CD4-positive, alpha-beta memory T cell (primary cell): Measurements from ENCODE around the gene OOSP1. TPM values are rescaled to one million over a fixed set of nuclear protein-coding genes. Genes with fewer than 3 reads are reported as not detected.
"Not testable (repeated sequence)": the region's sequence is repeated elsewhere in the genome, so short reads cannot be mapped to it uniquely, and the experiment has no call there.

ENCODE experiments used
- CTCF ChIA-PET: fragments of 350-600 bp; sonication (Branson Sonifier 250); formaldehyde crosslinking; loops from one replicate; lab custom pipeline; 2021; ENCODE audit warnings: inconsistent platforms; ENCODE audit not compliant: partially characterized antibody; lab: Charles Lee
- POLR2A ChIA-PET: fragments of 350-600 bp; sonication (Branson Sonifier 250); formaldehyde crosslinking; loops from one replicate; lab custom pipeline; 2021; ENCODE audit not compliant: partially characterized antibody; lab: Charles Lee
- DNase-seq, 5 donors: peaks; one replicate each; pipeline versions ENCODE4 v3.0.0 to v3.0.0-alpha.2; 2020 to 2022; ENCODE audit warnings: mixed read lengths in 1 of 5
- H3K27ac ChIP-seq: one replicate; pipeline ENCODE4 v1.7.0; 2013; ENCODE audit warnings: low read depth, low read length
- H3K27me3 ChIP-seq: 2 replicates; pipeline ENCODE4 v1.7.0; 2013; ENCODE audit warnings: mild to moderate bottlenecking, low read length, moderate library complexity; ENCODE audit not compliant: insufficient read depth
- H3K36me3 ChIP-seq: 2 replicates; pipeline ENCODE4 v1.7.0; 2013; ENCODE audit warnings: mild to moderate bottlenecking, low read length, moderate library complexity; ENCODE audit not compliant: insufficient read depth
- H3K4me1 ChIP-seq: 2 replicates; pipeline ENCODE4 v1.7.0; 2013; ENCODE audit warnings: mild to moderate bottlenecking, low read length, moderate library complexity; ENCODE audit not compliant: insufficient read depth
- H3K4me3 ChIP-seq, 2 donors: one replicate each; pipeline ENCODE4 v1.7.0; 2013; ENCODE audit warnings: low read length in 2 of 2, mild to moderate bottlenecking in 1 of 2
- H3K9me3 ChIP-seq, 2 donors: one replicate each; pipeline ENCODE4 v1.7.0; 2013; ENCODE audit warnings: low read length in 2 of 2, control low read depth in 1 of 2; ENCODE audit not compliant: control insufficient read depth in 1 of 2
- H3K27ac Mint-ChIP-seq, 7 donors: one replicate each; pipeline ENCODE4 v1.8.0; 2020 to 2021; ENCODE audit warnings: mixed read lengths in 7 of 7, mild to moderate bottlenecking in 6 of 7, inconsistent platforms in 3 of 7, moderate library complexity in 3 of 7
- H3K27me3 Mint-ChIP-seq, 2 donors: one replicate each; pipeline ENCODE4 v1.8.0; 2020 to 2021; ENCODE audit warnings: mixed read lengths in 2 of 2
- H3K36me3 Mint-ChIP-seq, 2 donors: one replicate each; pipeline ENCODE4 v1.8.0; 2020 to 2021; ENCODE audit warnings: mixed read lengths in 2 of 2, inconsistent platforms in 1 of 2, mild to moderate bottlenecking in 1 of 2
- H3K4me1 Mint-ChIP-seq, 4 donors: one replicate each; pipeline ENCODE4 v1.8.0; 2020 to 2021; ENCODE audit warnings: mixed read lengths in 4 of 4, mild to moderate bottlenecking in 1 of 4
- H3K4me3 Mint-ChIP-seq, 8 donors: one replicate each; pipeline ENCODE4 v1.8.0; 2020 to 2021; ENCODE audit warnings: mixed read lengths in 8 of 8, mild to moderate bottlenecking in 7 of 8, moderate library complexity in 6 of 8, inconsistent platforms in 3 of 8
- H3K9me3 Mint-ChIP-seq, 8 donors: one replicate each; pipeline ENCODE4 v1.8.0; 2020 to 2021; ENCODE audit warnings: mixed read lengths in 8 of 8, mild to moderate bottlenecking in 5 of 8, inconsistent platforms in 3 of 8, moderate library complexity in 1 of 8
- intact Hi-C: fragments of 100-400 bp; cut with micrococcal nuclease; formaldehyde crosslinking; loops from one replicate; pipeline ENCODE4 v1.15.1; 2023
- polyA plus RNA-seq, 2 donors: library from polyadenylated mRNA; unstranded; fragments of 300-500 nt; fragmentation: Illumina TruSeq; gene quantifications; one replicate each; pipeline ENCODE4 v1.2.3, GENCODE V29; 2021
- total RNA-seq, 2 experiments: library from RNA; stranded (reverse); gene quantifications; one replicate each; pipeline ENCODE4 v1.2.3, GENCODE V29; 2021

OOSP1 gene
- total and polyA plus RNA-seq, 4 experiments from 2014 or later: not detected

GRCh38 chr11:59973097-59973496 is 34.9 kb downstream of the OOSP1 start:
- H3K4me1 ChIP-seq: no peaks in the 10 kb centered on the region
- Mint-ChIP-seq H3K9me3 (no peaks in the 10 kb centered on the region), H3K4me3 (no peak overlapping the region), H3K4me1 (no peaks in the 10 kb centered on the region), H3K36me3 (no peaks in the 10 kb centered on the region), H3K27me3 (peaks cover under 1 to 6% of the 10 kb centered on the region in 2 donors), H3K27ac (no peak overlapping the region)
- H3K4me3 ChIP-seq: no peak overlapping the region
- intact Hi-C loops: no loop called here
- no peaks in the 10 kb centered on the region for H3K36me3 ChIP-seq
- no peaks in the 10 kb centered on the region for H3K27me3 ChIP-seq
- ChIA-PET POLR2A (no interaction called here), CTCF (no interaction called here)
- H3K27ac ChIP-seq: no peak overlapping the region
- DNase-seq: no peak
- no peaks in the 10 kb centered on the region for H3K9me3 ChIP-seq

DNA sequence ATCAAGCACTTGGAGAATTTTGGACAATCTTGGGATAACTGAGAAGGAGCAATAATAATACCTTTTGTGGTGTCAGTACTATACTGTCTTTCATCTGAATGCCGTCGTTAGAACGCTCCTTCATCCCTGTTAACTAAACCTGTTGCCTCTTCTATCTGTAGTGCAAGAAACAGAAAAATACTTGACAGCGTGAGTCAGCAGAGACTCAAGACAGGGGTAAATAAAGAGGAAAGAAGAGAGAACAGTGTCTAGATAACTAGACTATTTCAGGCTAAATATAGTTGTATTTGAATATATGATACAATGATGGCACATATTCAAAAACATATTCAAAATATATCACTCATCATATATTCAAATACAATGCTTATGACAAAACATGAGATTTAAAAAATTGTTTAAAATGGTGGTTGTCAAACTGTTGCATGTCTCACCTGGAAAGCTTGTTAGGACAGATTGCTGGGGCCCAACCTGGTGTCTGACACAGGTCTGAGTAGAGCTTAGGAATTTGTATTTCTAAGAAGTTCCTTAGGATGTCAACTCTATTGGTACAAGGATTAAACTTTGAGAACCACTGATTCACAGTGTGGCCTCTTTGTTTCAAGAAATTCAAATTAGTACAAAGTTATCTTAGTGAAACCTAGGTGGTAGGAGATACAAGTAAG is 43.0 kb downstream of the OOSP1 start:
- no peak overlapping the region for H3K4me3 Mint-ChIP-seq
- H3K36me3 Mint-ChIP-seq: no peaks in the 10 kb centered on the region
- intact Hi-C loops: no loop called here

GRCh38 chr11:59982037-59982436 is 43.8 kb downstream of the OOSP1 start:
- POLR2A ChIA-PET, H3K4me1 Mint-ChIP-seq, H3K36me3 ChIP-seq, H3K27ac Mint-ChIP-seq, H3K9me3 ChIP-seq, intact Hi-C loops, CTCF ChIA-PET, H3K9me3 Mint-ChIP-seq, H3K27me3 Mint-ChIP-seq, H3K27me3 ChIP-seq, H3K4me1 ChIP-seq, DNase-seq, H3K4me3 ChIP-seq, H3K36me3 Mint-ChIP-seq, H3K4me3 Mint-ChIP-seq, H3K27ac ChIP-seq: not testable (repeated sequence)

More for the DNA sequence above, 43.0 kb downstream of the OOSP1 start:
- Histone ChIP-seq H3K27me3 (no peaks in the 10 kb centered on the region), H3K4me1 (no peaks in the 10 kb centered on the region), H3K9me3 (no peaks in the 10 kb centered on the region), H3K36me3 (no peaks in the 10 kb centered on the region), H3K4me3 (no peak overlapping the region), H3K27ac (no peak overlapping the region)
- POLR2A ChIA-PET: no interaction called here
- H3K27me3 Mint-ChIP-seq: peaks cover 8 to 10% of the 10 kb centered on the region in 2 donors
- no peak for DNase-seq
- CTCF ChIA-PET: no interaction called here
- no peaks in the 10 kb centered on the region for H3K9me3 Mint-ChIP-seq
- H3K4me1 Mint-ChIP-seq: no peaks in the 10 kb centered on the region
- H3K27ac Mint-ChIP-seq: no peak overlapping the region

DNA sequence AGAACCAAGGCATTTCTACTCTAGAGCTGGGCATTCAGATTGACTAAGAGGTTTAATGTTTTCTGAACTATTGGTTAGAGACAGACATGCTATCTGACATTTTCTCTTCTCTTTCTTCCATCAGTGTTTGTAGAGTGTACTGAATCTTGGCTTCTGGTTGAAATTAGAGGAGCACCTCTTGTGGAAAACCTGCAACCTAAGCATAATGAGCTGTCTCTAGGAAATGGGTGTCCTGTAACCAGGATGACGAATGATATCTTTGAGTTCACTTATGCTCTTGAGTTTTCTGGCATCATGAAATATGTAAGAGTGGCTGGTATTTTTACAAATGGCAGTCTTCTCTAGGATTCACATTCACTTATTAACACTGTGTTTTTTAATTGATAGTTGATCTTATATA is 45.0 kb downstream of the OOSP1 start:
- no peaks in the 10 kb centered on the region for H3K9me3 Mint-ChIP-seq
- H3K27me3 Mint-ChIP-seq: peaks cover 6 to 10% of the 10 kb centered on the region in 2 donors
- Histone ChIP-seq H3K27ac (no peak overlapping the region), H3K4me1 (no peaks in the 10 kb centered on the region), H3K4me3 (no peak overlapping the region), H3K9me3 (no peaks in the 10 kb centered on the region), H3K36me3 (no peaks in the 10 kb centered on the region), H3K27me3 (no peaks in the 10 kb centered on the region)
- ChIA-PET CTCF (no interaction called here), POLR2A (no interaction called here)
- H3K4me1 Mint-ChIP-seq: no peaks in the 10 kb centered on the region
- H3K36me3 Mint-ChIP-seq: no peaks in the 10 kb centered on the region
- intact Hi-C loops: no loop called here
- H3K27ac Mint-ChIP-seq: no peak overlapping the region
- no peak for DNase-seq
- H3K4me3 Mint-ChIP-seq: no peak overlapping the region

DNA sequence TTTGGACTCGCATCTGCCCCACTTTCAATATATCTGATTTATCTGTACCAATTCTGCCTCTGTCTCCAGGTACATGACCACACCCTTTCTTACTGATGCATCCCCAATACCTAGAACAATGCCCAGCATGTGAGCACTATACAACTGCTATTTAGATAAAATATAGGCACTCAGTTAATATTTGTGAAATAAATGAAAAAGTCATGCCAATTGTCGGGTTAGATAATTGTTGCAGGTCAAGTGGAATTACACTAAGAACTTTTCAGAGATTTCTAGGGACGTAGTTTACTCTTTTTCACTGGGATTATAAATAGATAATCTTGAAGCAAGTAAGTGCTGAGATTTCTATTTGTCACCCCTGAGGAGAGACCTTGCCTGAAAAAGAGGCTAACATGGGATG is 46.1 kb downstream of the OOSP1 start:
- H3K36me3 Mint-ChIP-seq: no peaks in the 10 kb centered on the region
- Histone ChIP-seq H3K36me3 (no peaks in the 10 kb centered on the region), H3K27ac (no peak overlapping the region), H3K4me1 (no peaks in the 10 kb centered on the region), H3K27me3 (no peaks in the 10 kb centered on the region), H3K9me3 (no peaks in the 10 kb centered on the region), H3K4me3 (no peak overlapping the region)
- no peak for DNase-seq
- ChIA-PET POLR2A (no interaction called here), CTCF (no interaction called here)
- peaks cover 0 to 6% (median 0%) of the 10 kb centered on the region in 8 donors for H3K9me3 Mint-ChIP-seq
- H3K4me1 Mint-ChIP-seq: no peaks in the 10 kb centered on the region
- intact Hi-C loops: no loop called here
- peaks cover 5 to 7% of the 10 kb centered on the region in 2 donors for H3K27me3 Mint-ChIP-seq
- no peak overlapping the region for H3K27ac Mint-ChIP-seq
- no peak overlapping the region for H3K4me3 Mint-ChIP-seq

DNA sequence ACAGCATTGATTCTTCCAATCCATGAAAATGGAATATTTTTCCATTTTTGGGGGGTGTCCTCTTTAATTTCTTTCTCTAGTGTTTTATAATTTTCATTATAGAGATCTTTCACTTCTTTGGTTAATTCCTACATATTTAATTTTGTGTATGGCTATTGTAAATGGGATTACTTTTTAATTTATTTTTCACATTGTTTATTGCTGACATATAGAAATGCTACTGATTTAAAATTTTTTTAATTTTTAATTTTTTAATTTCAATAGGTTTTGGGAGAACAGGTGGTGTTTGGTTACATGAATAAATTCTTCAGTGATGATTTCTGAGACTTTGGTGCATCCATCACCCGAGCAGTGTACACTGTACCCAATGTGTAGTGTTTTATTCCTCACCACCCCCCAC is 52.2 kb downstream of the OOSP1 start:
- ChIA-PET POLR2A (no interaction called here), CTCF (no interaction called here)
- Histone ChIP-seq H3K36me3 (no peaks in the 10 kb centered on the region), H3K27me3 (no peaks in the 10 kb centered on the region), H3K4me3 (no peak overlapping the region), H3K9me3 (no peaks in the 10 kb centered on the region), H3K4me1 (no peaks in the 10 kb centered on the region), H3K27ac (no peak overlapping the region)
- no peak for DNase-seq
- Mint-ChIP-seq H3K9me3 (peaks cover 2 to 32% (median 17%) of the 10 kb centered on the region in 8 donors), H3K4me1 (no peaks in the 10 kb centered on the region), H3K36me3 (no peaks in the 10 kb centered on the region), H3K27ac (no peak overlapping the region), H3K27me3 (peaks cover 3 to 11% of the 10 kb centered on the region in 2 donors), H3K4me3 (no peak overlapping the region)
- intact Hi-C loops: no loop called here

GRCh38 chr11:59992425-59992824 is 54.2 kb downstream of the OOSP1 start:
- Histone ChIP-seq H3K27ac (no peak overlapping the region), H3K36me3 (no peaks in the 10 kb centered on the region), H3K9me3 (no peaks in the 10 kb centered on the region), H3K4me1 (no peaks in the 10 kb centered on the region), H3K27me3 (no peaks in the 10 kb centered on the region), H3K4me3 (no peak overlapping the region)
- Mint-ChIP-seq H3K4me1 (no peaks in the 10 kb centered on the region), H3K27me3 (peaks cover 3 to 13% of the 10 kb centered on the region in 2 donors), H3K27ac (no peak overlapping the region), H3K4me3 (no peak overlapping the region), H3K36me3 (no peaks in the 10 kb centered on the region), H3K9me3 (peaks cover 2 to 32% (median 17%) of the 10 kb centered on the region in 8 donors)
- ChIA-PET CTCF (no interaction called here), POLR2A (no interaction called here)
- no peak for DNase-seq
- intact Hi-C loops: no loop called here
